ENCODE data around the gene MIB1. TPM values are rescaled to one million over a fixed set of nuclear protein-coding genes. Genes with fewer than 3 reads are reported as not detected.

Gene MIB1
- total RNA-seq, 1 experiment from 2014 or later, result 48.1 TPM

GRCh38 chr18:21853775-21854552 lies 113.4 kb downstream of the MIB1 start:
- no peak overlapping the region for H3K27ac Mint-ChIP-seq (ENCODE audit: unreplicated experiment)
- Histone ChIP-seq H3K4me3 (ENCODE audit: low read depth, low read length) (no peak overlapping the region), H3K9me3 (no peaks in the 10 kb centered on the region), H3K27me3 (replicated peaks; ENCODE audit: control insufficient read depth, insufficient read depth, low read length) (no peaks in the 10 kb centered on the region), H3K36me3 (ENCODE audit: control insufficient read depth, insufficient read depth, low read length) (no peaks in the 10 kb centered on the region), H3K4me1 (no peaks in the 10 kb centered on the region)
- ChIA-PET POLR2A (no interaction called here), CTCF (interaction anchor here (0.7 kb wide), 1 partner anchor 253 kb away, joined by 5 read pairs; the partner anchor contains the start of gene ESCO1)
- no peak overlapping the region for H3K4me3 Mint-ChIP-seq (ENCODE audit: unreplicated experiment)
- H3K4me1 Mint-ChIP-seq (ENCODE audit: low read depth, unreplicated experiment), result no peaks in the 10 kb centered on the region
- TF ChIP-seq CTCF (IDR thresholded peaks at IDR 0.05; ENCODE audit: insufficient read depth in 1 of 2, low read depth in 1 of 2, low read length in 1 of 2, severe bottlenecking in 1 of 2, unreplicated experiment in 1 of 2), result no peak
- no peaks in the 10 kb centered on the region for H3K27me3 Mint-ChIP-seq (ENCODE audit: insufficient read depth, unreplicated experiment)
- H3K9me3 Mint-ChIP-seq (ENCODE audit: unreplicated experiment), result no peaks in the 10 kb centered on the region
- BruUV-seq (replicated peaks), result no TSS peak
- DNase-seq, result no peak
- intact Hi-C loops (cut with micrococcal nuclease; ENCODE audit: unreplicated experiment), result no loop called here
- peaks cover 9% of the 10 kb centered on the region for H3K36me3 Mint-ChIP-seq (ENCODE audit: insufficient read depth, unreplicated experiment)

DNA sequence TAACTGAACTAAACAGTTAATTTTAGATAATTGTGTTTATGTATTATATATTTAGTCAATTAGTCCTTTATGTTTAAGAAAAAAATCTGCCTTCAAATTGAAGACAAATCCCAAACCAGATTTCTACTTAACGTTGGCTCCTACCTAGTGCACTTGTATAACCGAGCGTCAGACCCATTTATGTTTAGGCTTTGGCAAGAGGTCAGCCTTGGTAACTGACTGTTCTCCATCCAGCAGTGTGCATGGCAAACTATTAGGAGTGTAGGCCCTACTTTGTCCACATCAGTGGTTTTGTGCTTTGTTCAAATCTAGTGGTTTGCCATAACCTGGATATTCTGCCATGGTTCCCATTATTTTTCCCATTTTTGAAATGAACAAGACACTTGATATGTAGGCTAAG lies 114.8 kb downstream of the MIB1 start:
- TF ChIP-seq CTCF (IDR thresholded peaks at IDR 0.05; ENCODE audit: insufficient read depth in 1 of 2, low read depth in 1 of 2, low read length in 1 of 2, severe bottlenecking in 1 of 2, unreplicated experiment in 1 of 2), result no peak
- H3K36me3 Mint-ChIP-seq (ENCODE audit: insufficient read depth, unreplicated experiment), result peaks cover 20% of the 10 kb centered on the region
- H3K9me3 Mint-ChIP-seq (ENCODE audit: unreplicated experiment), result no peaks in the 10 kb centered on the region
- ChIA-PET CTCF (no interaction called here), POLR2A (no interaction called here)
- H3K27me3 Mint-ChIP-seq (ENCODE audit: insufficient read depth, unreplicated experiment), result no peaks in the 10 kb centered on the region
- no peak for DNase-seq
- H3K4me1 Mint-ChIP-seq (ENCODE audit: low read depth, unreplicated experiment), result no peaks in the 10 kb centered on the region
- no peak overlapping the region for H3K27ac Mint-ChIP-seq (ENCODE audit: unreplicated experiment)
- no TSS peak for BruUV-seq (replicated peaks)
- Histone ChIP-seq H3K9me3 (no peaks in the 10 kb centered on the region), H3K27me3 (replicated peaks; ENCODE audit: control insufficient read depth, insufficient read depth, low read length) (no peaks in the 10 kb centered on the region), H3K4me3 (ENCODE audit: low read depth, low read length) (no peak overlapping the region), H3K36me3 (ENCODE audit: control insufficient read depth, insufficient read depth, low read length) (no peaks in the 10 kb centered on the region), H3K4me1 (no peaks in the 10 kb centered on the region)
- intact Hi-C loops (cut with micrococcal nuclease; ENCODE audit: unreplicated experiment), result no loop called here
- no peak overlapping the region for H3K4me3 Mint-ChIP-seq (ENCODE audit: unreplicated experiment)

DNA sequence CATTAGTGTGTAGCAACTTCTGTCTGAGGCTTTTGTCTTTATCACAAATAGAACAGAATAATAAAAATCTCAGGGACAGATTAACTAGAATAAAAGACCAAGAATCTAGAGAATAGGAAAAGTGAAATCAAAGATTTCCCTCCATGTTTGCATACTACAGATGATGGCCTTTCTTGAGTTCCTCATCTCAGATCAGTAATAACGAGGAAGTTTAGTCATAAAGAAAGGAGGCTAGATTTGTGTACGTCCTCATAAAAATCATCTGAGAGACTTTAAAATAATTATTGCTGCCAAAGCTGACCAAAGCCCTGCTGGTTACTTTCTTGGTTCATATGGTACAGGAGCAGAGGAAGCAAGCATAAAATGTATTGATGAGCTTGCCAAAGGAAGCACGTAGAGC lies 117.3 kb downstream of the MIB1 start:
- POLR2A ChIA-PET, result no interaction called here
- Mint-ChIP-seq H3K27me3 (ENCODE audit: insufficient read depth, unreplicated experiment) (no peaks in the 10 kb centered on the region), H3K4me1 (ENCODE audit: low read depth, unreplicated experiment) (no peaks in the 10 kb centered on the region), H3K36me3 (ENCODE audit: insufficient read depth, unreplicated experiment) (peaks cover 24% of the 10 kb centered on the region), H3K9me3 (ENCODE audit: unreplicated experiment) (no peaks in the 10 kb centered on the region), H3K4me3 (ENCODE audit: unreplicated experiment) (no peak overlapping the region), H3K27ac (ENCODE audit: unreplicated experiment) (no peak overlapping the region)
- CTCF ChIA-PET, result no interaction called here
- intact Hi-C loops (cut with micrococcal nuclease; ENCODE audit: unreplicated experiment), result no loop called here
- Histone ChIP-seq H3K4me1 (no peaks in the 10 kb centered on the region), H3K27me3 (replicated peaks; ENCODE audit: control insufficient read depth, insufficient read depth, low read length) (no peaks in the 10 kb centered on the region), H3K4me3 (ENCODE audit: low read depth, low read length) (no peak overlapping the region), H3K36me3 (ENCODE audit: control insufficient read depth, insufficient read depth, low read length) (peaks cover under 1% of the 10 kb centered on the region), H3K9me3 (no peaks in the 10 kb centered on the region)
- DNase-seq, result no peak
- BruUV-seq (replicated peaks), result no TSS peak
- TF ChIP-seq CTCF (IDR thresholded peaks at IDR 0.05; ENCODE audit: insufficient read depth in 1 of 2, low read depth in 1 of 2, low read length in 1 of 2, severe bottlenecking in 1 of 2, unreplicated experiment in 1 of 2), result no peak

Measured in Caco-2 (cell line).